Limb (tissue), 2 donors: Measurements from ENCODE around the gene SPO11.
A peak's percentile ranks its signal among the peaks of the same experiment; 100 is the strongest.

Source experiments
- DNase-seq, 2 donors: peaks; one replicate each; pipeline ENCODE4 v3.0.0-alpha.2; 2016; ENCODE audit errors: extremely low spot score in 2 of 2

Gene SPO11

DNA sequence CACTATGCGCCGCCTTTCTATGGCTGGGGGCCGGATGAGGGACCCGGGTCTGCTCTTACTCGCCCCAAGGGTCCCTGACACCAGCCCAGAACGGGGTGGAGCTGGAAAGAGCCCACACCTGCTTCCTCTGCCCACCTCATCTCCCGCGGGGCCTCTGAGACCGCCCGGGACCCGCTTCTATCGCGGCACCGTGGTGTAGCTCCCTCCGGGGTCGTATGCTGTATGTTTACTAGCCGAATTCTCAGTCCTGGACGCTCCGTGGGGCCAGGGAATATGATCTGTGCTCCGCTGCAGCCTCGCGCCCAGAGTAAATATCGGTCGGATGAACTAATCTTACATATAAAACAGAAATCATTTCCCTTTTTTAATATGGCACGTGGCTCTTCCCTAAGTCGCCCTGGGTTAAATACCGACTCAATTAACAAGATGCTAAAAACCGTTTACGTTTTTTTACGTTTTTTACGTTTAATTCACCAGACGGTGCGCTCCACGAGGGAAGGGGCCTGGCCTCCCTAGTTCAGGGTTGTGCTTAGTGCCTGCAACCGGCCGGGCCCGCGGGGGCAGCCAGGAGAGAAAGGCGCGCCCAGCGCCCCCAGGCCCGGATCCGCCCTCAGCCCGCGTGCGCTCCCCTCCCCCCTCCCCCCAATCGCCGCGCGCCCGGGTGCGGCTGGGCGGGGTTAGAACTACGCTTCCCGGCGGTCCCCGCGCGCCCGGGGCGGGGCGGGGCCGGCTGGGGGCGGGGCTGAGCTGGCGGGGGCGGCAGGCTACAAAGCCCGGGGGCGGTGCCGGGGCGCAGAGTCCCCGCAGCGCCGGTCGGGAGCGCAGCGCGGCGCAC is 61.2 kb downstream of the SPO11 start, which contains the start of gene RBM38:
TSS of gene RBM38 (plus strand) at position 793 of the 835 bp plus-strand sequence. CDS start 186 bp downstream, outside the sequence.
- DNase-seq = peak; percentile 52 to 94

- peak in 1 of 2 donors; percentile 64 for DNase-seq
Measured at GRCh38 chr20:57391439-57392301, 62.1 kb downstream of the SPO11 start.

DNA sequence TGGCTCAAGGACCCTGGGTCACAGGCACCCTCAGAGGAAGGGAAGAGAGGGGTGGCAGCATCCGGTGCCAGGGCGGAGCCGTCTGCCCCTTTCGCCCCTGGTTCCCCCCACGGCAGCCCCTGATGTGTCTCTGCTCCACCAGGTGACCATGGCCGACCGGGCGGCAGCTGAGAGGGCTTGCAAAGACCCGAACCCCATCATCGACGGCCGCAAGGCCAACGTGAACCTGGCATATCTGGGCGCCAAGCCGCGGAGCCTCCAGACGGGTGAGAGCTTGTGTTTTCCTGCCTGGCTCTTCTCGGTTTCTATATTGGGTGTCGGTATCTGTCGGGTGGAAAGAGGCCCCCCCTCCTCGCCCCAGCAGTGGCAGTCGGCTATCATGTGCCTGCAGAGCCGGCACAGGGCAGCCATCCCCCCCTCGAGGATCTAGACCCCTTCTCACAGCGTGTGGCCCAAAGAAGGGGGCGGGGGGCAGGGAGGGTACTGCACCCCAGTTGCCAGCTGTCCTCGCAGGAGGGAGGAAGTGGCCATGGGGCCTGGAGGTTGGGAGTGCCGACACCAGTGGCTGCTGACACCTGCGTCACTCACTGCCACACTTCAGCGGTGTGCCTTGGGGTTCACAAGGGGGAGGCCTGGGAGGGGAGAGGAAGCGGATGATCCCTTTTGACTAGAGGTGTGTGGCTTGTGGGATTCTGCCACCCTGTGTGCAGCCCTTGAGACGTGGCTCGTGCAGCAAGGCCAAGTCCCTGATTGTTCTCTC is 63.1 kb downstream of the SPO11 start:
- no peak for DNase-seq
